ENCODE data around the gene EPHA6. TPM values are rescaled to one million over a fixed set of nuclear protein-coding genes. Genes with fewer than 3 reads are reported as not detected.

EPHA6 gene
- total and polyA plus RNA-seq, 2 donors (not counting 1 experiment from before 2014, with no cell fraction given), result under 0.01 TPM; not detected in 1

DNA sequence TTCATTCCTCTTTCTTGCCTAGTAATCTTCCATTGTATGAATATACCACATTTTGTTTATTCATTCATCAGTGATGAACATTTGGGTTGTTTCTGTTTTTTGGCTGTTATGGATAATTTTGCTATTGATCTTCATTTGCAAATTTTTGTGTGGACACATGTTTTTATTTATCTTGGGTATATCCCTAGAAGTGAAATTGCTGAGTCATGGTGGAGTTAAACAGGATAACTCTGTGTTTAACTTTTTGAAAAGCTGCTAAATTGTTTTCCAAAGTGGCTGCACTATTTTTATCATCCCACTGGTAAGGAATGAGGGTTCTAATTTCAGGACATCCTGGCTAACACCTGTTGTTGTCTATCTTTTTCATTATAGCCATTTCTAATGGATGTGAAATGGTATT lies 875.6 kb downstream of the EPHA6 start:
- Histone ChIP-seq H3K4me3 (replicated peaks in 1 of 4; ENCODE audit: control extremely low read depth in 1 of 4, insufficient read depth in 1 of 4, low read depth in 3 of 4, low read length in 4 of 4) (no peak overlapping the region), H2AFZ (ENCODE audit: low read length) (no peak overlapping the region), H3K4me1 (ENCODE audit: control insufficient read depth, extremely low read depth, insufficient read depth, low read length) (no peaks in the 10 kb centered on the region), H3K4me2 (ENCODE audit: extremely low read depth, insufficient read depth, low read length) (no peak overlapping the region), H3K9ac (ENCODE audit: insufficient read depth, low read length) (no peak overlapping the region), H4K20me1 (ENCODE audit: control insufficient read depth, extremely low read depth, insufficient read depth, low read length) (no peaks in the 10 kb centered on the region), H3K9me3 (ENCODE audit: control insufficient read depth, insufficient read depth, low read depth, low read length) (no peaks in the 10 kb centered on the region), H3K36me3 (ENCODE audit: control insufficient read depth, insufficient read depth, low read length) (no peaks in the 10 kb centered on the region), H3K79me2 (ENCODE audit: control insufficient read depth, insufficient read depth, low read length) (no peaks in the 10 kb centered on the region), H3K27me3 (ENCODE audit: control insufficient read depth, insufficient read depth, low read length) (no peaks in the 10 kb centered on the region), H3K27ac (ENCODE audit: insufficient read depth, low read length) (no peak overlapping the region)
- DNase-seq (ENCODE audit: low read depth in 2 of 2), result no peak
- TF ChIP-seq EZH2 (IDR thresholded peaks at IDR 0.05; ENCODE audit: low read length, missing control alignments), result no peak
- TF ChIP-seq, protein P1, sequence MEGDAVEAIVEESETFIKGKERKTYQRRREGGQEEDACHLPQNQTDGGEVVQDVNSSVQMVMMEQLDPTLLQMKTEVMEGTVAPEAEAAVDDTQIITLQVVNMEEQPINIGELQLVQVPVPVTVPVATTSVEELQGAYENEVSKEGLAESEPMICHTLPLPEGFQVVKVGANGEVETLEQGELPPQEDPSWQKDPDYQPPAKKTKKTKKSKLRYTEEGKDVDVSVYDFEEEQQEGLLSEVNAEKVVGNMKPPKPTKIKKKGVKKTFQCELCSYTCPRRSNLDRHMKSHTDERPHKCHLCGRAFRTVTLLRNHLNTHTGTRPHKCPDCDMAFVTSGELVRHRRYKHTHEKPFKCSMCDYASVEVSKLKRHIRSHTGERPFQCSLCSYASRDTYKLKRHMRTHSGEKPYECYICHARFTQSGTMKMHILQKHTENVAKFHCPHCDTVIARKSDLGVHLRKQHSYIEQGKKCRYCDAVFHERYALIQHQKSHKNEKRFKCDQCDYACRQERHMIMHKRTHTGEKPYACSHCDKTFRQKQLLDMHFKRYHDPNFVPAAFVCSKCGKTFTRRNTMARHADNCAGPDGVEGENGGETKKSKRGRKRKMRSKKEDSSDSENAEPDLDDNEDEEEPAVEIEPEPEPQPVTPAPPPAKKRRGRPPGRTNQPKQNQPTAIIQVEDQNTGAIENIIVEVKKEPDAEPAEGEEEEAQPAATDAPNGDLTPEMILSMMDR (conservative IDR thresholded peaks at IDR 0.05 in 1 of 2, IDR thresholded peaks at IDR 0.05 in 1 of 2; ENCODE audit: low read depth in 1 of 2, low read length in 2 of 2), result no peak

DNA sequence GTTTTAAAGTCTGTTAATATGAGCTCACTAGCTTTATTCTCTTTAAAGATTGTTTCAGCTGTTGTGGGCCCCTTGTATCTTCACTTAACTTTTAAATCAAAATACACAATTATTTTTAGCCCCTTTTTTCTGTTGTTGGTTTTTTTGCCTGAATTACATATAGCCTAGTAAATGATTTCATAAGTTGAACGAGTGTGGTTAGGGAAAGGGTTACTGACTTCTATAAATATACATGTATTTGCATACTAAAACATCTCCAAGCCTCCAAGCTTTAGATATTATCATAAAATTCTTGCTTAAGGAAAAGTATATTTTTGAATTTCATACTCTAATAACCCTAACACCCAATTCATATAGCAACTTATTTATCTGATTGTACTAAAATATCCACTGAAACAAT lies 877.0 kb downstream of the EPHA6 start:
- Histone ChIP-seq H3K4me2 (ENCODE audit: extremely low read depth, insufficient read depth, low read length) (no peak overlapping the region), H3K9ac (ENCODE audit: insufficient read depth, low read length) (no peak overlapping the region), H3K4me1 (ENCODE audit: control insufficient read depth, extremely low read depth, insufficient read depth, low read length) (no peaks in the 10 kb centered on the region), H3K9me3 (ENCODE audit: control insufficient read depth, insufficient read depth, low read depth, low read length) (no peaks in the 10 kb centered on the region), H3K79me2 (ENCODE audit: control insufficient read depth, insufficient read depth, low read length) (no peaks in the 10 kb centered on the region), H3K27ac (ENCODE audit: insufficient read depth, low read length) (no peak overlapping the region), H3K4me3 (replicated peaks in 1 of 4; ENCODE audit: control extremely low read depth in 1 of 4, insufficient read depth in 1 of 4, low read depth in 3 of 4, low read length in 4 of 4) (no peak overlapping the region), H3K27me3 (ENCODE audit: control insufficient read depth, insufficient read depth, low read length) (no peaks in the 10 kb centered on the region), H3K36me3 (ENCODE audit: control insufficient read depth, insufficient read depth, low read length) (no peaks in the 10 kb centered on the region), H2AFZ (ENCODE audit: low read length) (no peak overlapping the region), H4K20me1 (ENCODE audit: control insufficient read depth, extremely low read depth, insufficient read depth, low read length) (no peaks in the 10 kb centered on the region)
- TF ChIP-seq, protein P1 (conservative IDR thresholded peaks at IDR 0.05 in 1 of 2, IDR thresholded peaks at IDR 0.05 in 1 of 2; ENCODE audit: low read depth in 1 of 2, low read length in 2 of 2), result no peak
- TF ChIP-seq EZH2 (IDR thresholded peaks at IDR 0.05; ENCODE audit: low read length, missing control alignments), result no peak
- DNase-seq (ENCODE audit: low read depth in 2 of 2), result no peak

DNA sequence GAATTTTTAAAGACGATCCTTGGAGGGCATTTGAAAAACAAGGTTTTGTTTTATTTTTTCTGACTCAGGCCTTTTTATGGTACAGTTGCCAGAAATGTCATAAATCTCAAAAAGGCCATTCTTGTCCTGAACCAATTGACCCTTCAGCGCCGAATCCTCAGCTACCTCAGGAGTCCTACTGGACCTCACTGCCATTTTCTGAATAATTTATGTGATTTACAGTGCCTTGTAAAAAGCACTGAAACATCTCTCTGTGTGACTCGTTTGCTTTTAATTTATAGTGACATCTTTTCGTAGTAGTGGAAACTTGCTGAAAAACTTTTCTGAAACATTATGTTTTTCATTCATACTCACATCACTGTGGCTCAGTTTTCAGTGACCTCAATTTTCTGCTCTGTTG lies 878.0 kb downstream of the EPHA6 start:
- no peaks in the 10 kb centered on the region for H3K9me3 ChIP-seq (ENCODE audit: control insufficient read depth, insufficient read depth, low read depth, low read length)
- no peak for TF ChIP-seq EZH2 (IDR thresholded peaks at IDR 0.05; ENCODE audit: low read length, missing control alignments)
- TF ChIP-seq, protein P1 (conservative IDR thresholded peaks at IDR 0.05 in 1 of 2, IDR thresholded peaks at IDR 0.05 in 1 of 2; ENCODE audit: low read depth in 1 of 2, low read length in 2 of 2), result no peak
- no peaks in the 10 kb centered on the region for H3K27me3 ChIP-seq (ENCODE audit: control insufficient read depth, insufficient read depth, low read length)
- no peak overlapping the region for H3K9ac ChIP-seq (ENCODE audit: insufficient read depth, low read length)
- no peak for DNase-seq (ENCODE audit: low read depth in 2 of 2)
- no peaks in the 10 kb centered on the region for H3K36me3 ChIP-seq (ENCODE audit: control insufficient read depth, insufficient read depth, low read length)
- no peaks in the 10 kb centered on the region for H3K79me2 ChIP-seq (ENCODE audit: control insufficient read depth, insufficient read depth, low read length)
- H3K4me2 ChIP-seq (ENCODE audit: extremely low read depth, insufficient read depth, low read length), result no peak overlapping the region
- H2AFZ ChIP-seq (ENCODE audit: low read length), result no peak overlapping the region
- H4K20me1 ChIP-seq (ENCODE audit: control insufficient read depth, extremely low read depth, insufficient read depth, low read length), result no peaks in the 10 kb centered on the region
- H3K4me3 ChIP-seq (replicated peaks in 1 of 4; ENCODE audit: control extremely low read depth in 1 of 4, insufficient read depth in 1 of 4, low read depth in 3 of 4, low read length in 4 of 4), result no peak overlapping the region
- H3K4me1 ChIP-seq (ENCODE audit: control insufficient read depth, extremely low read depth, insufficient read depth, low read length), result no peaks in the 10 kb centered on the region
- H3K27ac ChIP-seq (ENCODE audit: insufficient read depth, low read length), result no peak overlapping the region
